ENCODE results near the gene INHA.

The INHA gene

DNA sequence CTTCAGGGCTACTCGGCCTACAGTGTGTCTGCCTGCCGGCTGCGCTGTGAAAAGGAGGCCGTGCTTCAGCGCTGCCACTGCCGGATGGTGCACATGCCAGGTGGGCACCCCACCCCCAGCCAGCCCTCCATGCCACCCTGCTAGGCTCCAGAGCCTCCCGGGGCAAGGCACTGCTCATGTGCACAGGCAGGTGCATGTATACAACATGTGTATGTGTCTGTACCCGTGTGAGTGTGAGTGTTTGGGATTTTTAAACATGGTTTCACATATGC lies 39.8 kb upstream of the INHA start:
- H3K27me3 ChIP-seq (ENCODE audit: insufficient read depth, low read length, poor library complexity), result peaks cover 24% of the 10 kb centered on the region
- DNase-seq, result no peak
- TF ChIP-seq CTCF (IDR thresholded peaks at IDR 0.05; ENCODE audit: borderline replicate concordance, extremely low read depth, low read length, poor library complexity, severe bottlenecking) (no peak), EZH2 (IDR thresholded peaks at IDR 0.05; ENCODE audit: borderline replicate concordance, low read depth, low read length, severe bottlenecking) (no peak)
- no peak for ATAC-seq (ENCODE audit: insufficient read depth, low read depth)
- H2AFZ ChIP-seq (ENCODE audit: low read depth, low read length), result no peak overlapping the region
- H3K79me2 ChIP-seq (ENCODE audit: insufficient read depth, low read length), result no peaks in the 10 kb centered on the region
- H3K4me1 ChIP-seq (ENCODE audit: insufficient read depth, low read length), result no peaks in the 10 kb centered on the region
- H3K4me2 ChIP-seq (ENCODE audit: insufficient read depth, low read length), result no peak overlapping the region
- H3K9ac ChIP-seq (ENCODE audit: low read depth, low read length), result no peak overlapping the region
- no peaks in the 10 kb centered on the region for H3K36me3 ChIP-seq (ENCODE audit: insufficient read depth, low read length)
- H3K9me3 ChIP-seq (ENCODE audit: insufficient read depth, low read length, severe bottlenecking), result no peaks in the 10 kb centered on the region
- H4K20me1 ChIP-seq (ENCODE audit: insufficient read depth, low read length), result peaks cover 8% of the 10 kb centered on the region; the same call in 1 of the 2 replicates
- H3K27ac ChIP-seq (ENCODE audit: low read length), result no peak overlapping the region
- no peak overlapping the region for H3K4me3 ChIP-seq (ENCODE audit: low read depth in 1 of 2, low read length in 2 of 2)

DNA sequence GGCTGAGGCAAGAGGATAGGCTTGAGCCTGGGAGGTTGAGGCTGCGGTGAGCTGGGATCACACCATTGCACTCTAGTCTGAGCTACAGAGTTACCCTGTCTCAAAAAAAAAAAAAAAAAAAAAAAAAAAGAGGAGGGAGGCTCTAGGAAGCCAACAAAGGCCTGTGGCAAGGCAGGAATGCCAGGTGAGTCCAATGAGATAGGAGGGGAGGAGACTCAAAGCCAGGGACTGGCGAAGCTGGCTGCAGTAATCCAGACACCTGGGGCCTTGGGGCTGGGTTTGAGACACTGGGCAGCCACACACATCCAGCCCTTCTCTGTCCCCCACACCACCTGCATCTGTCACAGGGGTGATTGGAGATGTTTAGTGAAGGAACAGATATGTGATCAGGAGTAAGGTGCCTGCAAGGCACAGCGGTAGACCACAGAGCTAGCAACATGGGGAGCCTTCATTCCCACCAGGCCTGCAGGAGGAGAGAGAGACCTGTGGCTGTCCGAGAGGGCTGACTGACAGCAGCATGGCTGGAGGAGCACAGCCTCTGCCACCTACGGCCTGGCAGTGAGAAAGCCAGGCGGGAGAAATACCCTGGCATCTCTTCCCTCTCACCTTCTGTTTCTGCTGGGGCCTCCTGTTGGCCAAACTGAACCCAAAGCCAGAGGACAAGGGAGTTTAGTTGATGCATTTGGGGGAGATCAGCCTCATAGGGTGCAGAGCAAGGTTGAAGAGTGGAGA lies 38.0 kb upstream of the INHA start:
- Histone ChIP-seq H3K9ac (ENCODE audit: low read depth, low read length) (no peak overlapping the region), H3K27ac (ENCODE audit: low read length) (no peak overlapping the region), H3K9me3 (ENCODE audit: insufficient read depth, low read length, severe bottlenecking) (no peaks in the 10 kb centered on the region), H3K27me3 (ENCODE audit: insufficient read depth, low read length, poor library complexity) (peaks cover 16% of the 10 kb centered on the region), H3K4me1 (ENCODE audit: insufficient read depth, low read length) (no peaks in the 10 kb centered on the region), H4K20me1 (ENCODE audit: insufficient read depth, low read length) (peaks cover 8% of the 10 kb centered on the region), H3K4me3 (ENCODE audit: low read depth in 1 of 2, low read length in 2 of 2) (no peak overlapping the region), H3K4me2 (ENCODE audit: insufficient read depth, low read length) (no peak overlapping the region), H2AFZ (ENCODE audit: low read depth, low read length) (no peak overlapping the region), H3K79me2 (ENCODE audit: insufficient read depth, low read length) (no peaks in the 10 kb centered on the region), H3K36me3 (ENCODE audit: insufficient read depth, low read length) (no peaks in the 10 kb centered on the region; the same call in 1 of the 2 replicates)
- DNase-seq, result no peak
- no peak for ATAC-seq (ENCODE audit: insufficient read depth, low read depth)
- TF ChIP-seq EZH2 (IDR thresholded peaks at IDR 0.05; ENCODE audit: borderline replicate concordance, low read depth, low read length, severe bottlenecking) (no peak), CTCF (IDR thresholded peaks at IDR 0.05; ENCODE audit: borderline replicate concordance, extremely low read depth, low read length, poor library complexity, severe bottlenecking) (no peak)

GRCh38 chr2:219536425-219536824 lies 35.7 kb upstream of the INHA start:
- no peaks in the 10 kb centered on the region for H3K9me3 ChIP-seq (ENCODE audit: insufficient read depth, low read length, severe bottlenecking)
- H2AFZ ChIP-seq (ENCODE audit: low read depth, low read length), result no peak overlapping the region
- ATAC-seq (ENCODE audit: insufficient read depth, low read depth) (no peak), DNase-seq (no peak)
- H3K79me2 ChIP-seq (ENCODE audit: insufficient read depth, low read length), result no peaks in the 10 kb centered on the region
- peaks cover 18% of the 10 kb centered on the region for H4K20me1 ChIP-seq (ENCODE audit: insufficient read depth, low read length)
- H3K9ac ChIP-seq (ENCODE audit: low read depth, low read length), result no peak overlapping the region
- H3K4me1 ChIP-seq (ENCODE audit: insufficient read depth, low read length), result peaks cover 4% of the 10 kb centered on the region
- peaks cover 7% of the 10 kb centered on the region for H3K27me3 ChIP-seq (ENCODE audit: insufficient read depth, low read length, poor library complexity)
- no peak for TF ChIP-seq EZH2 (IDR thresholded peaks at IDR 0.05; ENCODE audit: borderline replicate concordance, low read depth, low read length, severe bottlenecking)
- H3K36me3 ChIP-seq (ENCODE audit: insufficient read depth, low read length), result peaks cover 18% of the 10 kb centered on the region
- no peak overlapping the region for H3K4me2 ChIP-seq (ENCODE audit: insufficient read depth, low read length)
- no peak overlapping the region for H3K27ac ChIP-seq (ENCODE audit: low read length)
- no peak overlapping the region for H3K4me3 ChIP-seq (ENCODE audit: low read depth in 1 of 2, low read length in 2 of 2)

GRCh38 chr2:219536967-219537366 lies 35.1 kb upstream of the INHA start:
- Histone ChIP-seq H3K4me2 (ENCODE audit: insufficient read depth, low read length) (no peak overlapping the region), H4K20me1 (ENCODE audit: insufficient read depth, low read length) (peaks cover 23% of the 10 kb centered on the region), H3K79me2 (ENCODE audit: insufficient read depth, low read length) (no peaks in the 10 kb centered on the region), H3K27ac (ENCODE audit: low read length) (no peak overlapping the region), H3K4me1 (ENCODE audit: insufficient read depth, low read length) (peaks cover 10% of the 10 kb centered on the region), H3K9me3 (ENCODE audit: insufficient read depth, low read length, severe bottlenecking) (no peaks in the 10 kb centered on the region), H3K9ac (ENCODE audit: low read depth, low read length) (no peak overlapping the region), H2AFZ (ENCODE audit: low read depth, low read length) (no peak overlapping the region), H3K27me3 (ENCODE audit: insufficient read depth, low read length, poor library complexity) (peaks cover 7% of the 10 kb centered on the region), H3K36me3 (ENCODE audit: insufficient read depth, low read length) (peaks cover 21% of the 10 kb centered on the region), H3K4me3 (ENCODE audit: low read depth in 1 of 2, low read length in 2 of 2) (no peak overlapping the region)
- DNase-seq (no peak), ATAC-seq (ENCODE audit: insufficient read depth, low read depth) (no peak)
- no peak for TF ChIP-seq CTCF (IDR thresholded peaks at IDR 0.05; ENCODE audit: borderline replicate concordance, extremely low read depth, low read length, poor library complexity, severe bottlenecking)
- no peak for TF ChIP-seq EZH2 (IDR thresholded peaks at IDR 0.05; ENCODE audit: borderline replicate concordance, low read depth, low read length, severe bottlenecking)

All from DND-41 (cell line).